Measurements from ENCODE around the gene HAPLN3. TPM values are rescaled to one million over a fixed set of nuclear protein-coding genes. Genes with fewer than 3 reads are reported as not detected.

Gene HAPLN3
- total and polyA plus RNA-seq, 2 of the 4 experiments (the other 2 are of a cell fraction): 5.9 to 28.6 TPM

DNA sequence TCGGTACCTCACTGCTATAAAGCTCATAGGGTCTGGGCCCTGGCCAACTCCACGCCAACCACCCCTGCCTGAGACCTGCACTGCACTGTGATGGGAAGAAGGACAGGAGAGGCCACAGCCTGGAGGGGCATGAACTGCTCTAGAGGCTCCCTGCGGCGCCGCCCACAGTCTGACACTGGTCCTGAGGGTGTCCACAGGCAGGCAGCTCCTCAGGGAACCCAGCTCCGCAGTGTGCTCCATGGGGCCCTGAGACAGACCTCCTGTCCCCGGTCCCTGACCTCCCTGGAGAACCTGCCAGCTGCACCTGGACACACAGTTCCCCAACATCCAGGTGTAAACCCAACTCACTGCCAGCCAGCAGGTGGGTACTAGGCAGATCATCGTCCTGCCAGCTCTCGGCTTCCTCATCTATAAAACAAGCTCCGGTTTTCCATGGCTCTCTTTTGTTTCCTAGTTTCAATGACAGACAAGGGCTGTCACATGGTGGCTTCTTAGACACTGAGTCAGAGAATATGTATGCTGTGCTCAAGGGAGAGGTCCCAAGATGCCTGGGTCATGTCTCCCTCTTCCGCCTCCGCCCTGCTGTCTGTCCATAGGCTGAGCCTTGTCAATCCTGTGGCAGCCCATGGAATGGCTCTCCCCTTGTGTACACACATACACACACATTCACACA is 5.1 kb upstream of the HAPLN3 start:
- BruUV-seq (replicated peaks): no TSS peak
- H4K91ac ChIP-seq (ENCODE audit: insufficient read depth, low read depth, low read length): no peak overlapping the region
- no peak overlapping the region for H2AFZ ChIP-seq (replicated peaks; ENCODE audit: low read length, poor library complexity)
- H3K4me1 ChIP-seq (ENCODE audit: control insufficient read depth, insufficient read depth, low read length): peaks cover 15% of the 10 kb centered on the region
- H3K4me3 ChIP-seq (ENCODE audit: insufficient read depth, low read depth, low read length): no peak overlapping the region
- no peaks in the 10 kb centered on the region for H3K9me3 ChIP-seq (ENCODE audit: control insufficient read depth, insufficient read depth, low read length)
- H3K18ac ChIP-seq (ENCODE audit: low read depth, low read length): no peak overlapping the region; the same call in 1 of the 2 replicates
- H3K14ac ChIP-seq (replicated peaks; ENCODE audit: low read depth, low read length): peak overlapping the region; percentile 66; the same call in 1 of the 2 replicates
- TF ChIP-seq, protein P1, sequence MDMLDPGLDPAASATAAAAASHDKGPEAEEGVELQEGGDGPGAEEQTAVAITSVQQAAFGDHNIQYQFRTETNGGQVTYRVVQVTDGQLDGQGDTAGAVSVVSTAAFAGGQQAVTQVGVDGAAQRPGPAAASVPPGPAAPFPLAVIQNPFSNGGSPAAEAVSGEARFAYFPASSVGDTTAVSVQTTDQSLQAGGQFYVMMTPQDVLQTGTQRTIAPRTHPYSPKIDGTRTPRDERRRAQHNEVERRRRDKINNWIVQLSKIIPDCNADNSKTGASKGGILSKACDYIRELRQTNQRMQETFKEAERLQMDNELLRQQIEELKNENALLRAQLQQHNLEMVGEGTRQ (IDR thresholded peaks at IDR 0.05; ENCODE audit: low read depth, low read length): peak; percentile 64
- no peak for TF ChIP-seq RFX5 (IDR thresholded peaks at IDR 0.05; ENCODE audit: low read depth, low read length)
- DNase-seq: peak; percentile 58
- H2BK20ac ChIP-seq (ENCODE audit: low read depth, low read length): no peak overlapping the region
- CTCF ChIA-PET: no interaction called here
- in situ Hi-C loops (cut with MboI; ENCODE audit: low sequenced_read_pairs): loop anchor here (5.0 kb wide), 1 partner anchor 277 kb away; no protein-coding TSS in a partner anchor
- H2BK5ac ChIP-seq (ENCODE audit: low read depth, low read length, poor library complexity, severe bottlenecking): peak overlapping the region; percentile 77
- H2BK15ac ChIP-seq (ENCODE audit: low read depth, low read length): no peak overlapping the region
- H3K9me1 ChIP-seq (ENCODE audit: insufficient read depth, low read length): peaks cover 13% of the 10 kb centered on the region
- peaks cover 48% of the 10 kb centered on the region for H3K36me3 ChIP-seq (ENCODE audit: control insufficient read depth, insufficient read depth, low read length)
- ATAC-seq (ENCODE audit: low read depth): 0 out of 2 replicates have a peak, but pooled peaks have one; percentile 12
- H3K9ac ChIP-seq (ENCODE audit: low read depth, low read length): no peak overlapping the region
- H4K20me1 ChIP-seq (ENCODE audit: insufficient read depth, low read length): peaks cover 75% of the 10 kb centered on the region
- peaks cover 26 to 59% of the 10 kb centered on the region in 2 experiments; a peak in 3 of 4 replicates for H3K79me1 ChIP-seq (ENCODE audit: low read depth in 1 of 2, low read length in 2 of 2)
- intact Hi-C loops (cut with micrococcal nuclease): loop anchor here (10.0 kb wide), 1 partner anchor 404 kb away; no protein-coding TSS in a partner anchor
- no peak overlapping the region for H3K27ac ChIP-seq (ENCODE audit: insufficient read depth, low read length)
- H3K4me2 ChIP-seq (ENCODE audit: low read depth, low read length): no peak overlapping the region
- POLR2A ChIA-PET (ENCODE audit: unreplicated experiment): interaction anchor here (0.6 kb wide), 1 partner anchor 85 kb away, joined by 7 read pairs; no protein-coding TSS in a partner anchor
- no peak overlapping the region; the same call in 1 of the 2 replicates for H2BK120ac ChIP-seq (ENCODE audit: low read depth, low read length)
- no peak overlapping the region for H3K56ac ChIP-seq (ENCODE audit: extremely low read depth, insufficient read depth, low read length)
- no peak overlapping the region for H4K8ac ChIP-seq (ENCODE audit: low read depth in 2 of 2, low read length in 2 of 2)
- no peaks in the 10 kb centered on the region for H3K27me3 ChIP-seq (ENCODE audit: control insufficient read depth, insufficient read depth, low read length)
- peak overlapping the region; percentile 72; the same call in 1 of the 2 replicates for H2AK5ac ChIP-seq (ENCODE audit: low read depth, low read length)
- H3K4ac ChIP-seq (ENCODE audit: low read depth, low read length): peak overlapping the region; percentile 48
- peak overlapping the region; percentile 86 for H2AK9ac ChIP-seq (replicated peaks; ENCODE audit: low read depth, low read length, poor library complexity)
- no peak overlapping the region for H4K5ac ChIP-seq (ENCODE audit: low read depth, low read length)
- dilution Hi-C loops (cut with HindIII; ENCODE audit: low sequenced_read_pairs, unreplicated experiment): loop anchor here (25.0 kb wide), 1 partner anchor 112 kb away; no protein-coding TSS in a partner anchor
- WGBS, 2 experiments (ENCODE audit: extremely low coverage in 2 of 2, insufficient read length in 1 of 2): 84% methylated on average over 3 of the region's 12 CpGs; no CpG with 5 or more reads in 1 of the 2 experiments
- H3K23ac ChIP-seq (ENCODE audit: low read depth, low read length): no peak overlapping the region

All from IMR-90 (cell line).